Measurements from ENCODE around the gene TMEM140. TPM values are rescaled to one million over a fixed set of nuclear protein-coding genes. Genes with fewer than 3 reads are reported as not detected.
A peak's percentile ranks its signal among the peaks of the same experiment; 100 is the strongest.
"Not testable (repeated sequence)": the region's sequence is repeated elsewhere in the genome, so short reads cannot be mapped to it uniquely, and the experiment has no call there.

Gene TMEM140
- total and polyA plus RNA-seq, 3 donors from 2014 or later, result 5.1 to 11.4 (median 6.3) TPM

- no peaks in the 10 kb centered on the region for H3K9me3 ChIP-seq
- no peaks in the 10 kb centered on the region for H3K27me3 ChIP-seq
- H3K4me1 ChIP-seq, result peaks cover 17% of the 10 kb centered on the region
- H3K36me3 ChIP-seq (ENCODE audit: low read depth, missing control alignments), result no peaks in the 10 kb centered on the region
- H3K27ac ChIP-seq, result peak overlapping the region; percentile 69 to 89
- 0 to 2% methylated on average over 7 to 13 of the region's 13 CpGs for WGBS, 2 donors
- TF ChIP-seq POLR2A (IDR thresholded peaks at IDR 0.05), result no peak
- TF ChIP-seq CTCF (IDR thresholded peaks at IDR 0.05), result no peak
- peak; percentile 38 for DNase-seq
- H3K4me3 ChIP-seq, result peak overlapping the region; percentile 66 to 83
- intact Hi-C loops (cut with DNase I; ENCODE audit: low total_unique reads), result no loop called here
These were observed 63.0 kb downstream of the TMEM140 start for GRCh38 chr7:135210888-135211178.

- TF ChIP-seq POLR2A (IDR thresholded peaks at IDR 0.05) (peak; percentile 34), CTCF (IDR thresholded peaks at IDR 0.05) (no peak)
- DNase-seq, result peak; percentile 97
- 0 to 2% methylated on average over 9 to 58 of the region's 82 CpGs for WGBS, 2 donors
- intact Hi-C loops (cut with DNase I; ENCODE audit: low total_unique reads), result no loop called here
- peak within 1 kb of the TSS; percentile 66 to 83 for H3K4me3 ChIP-seq
- no peaks in the 10 kb centered on the region for H3K9me3 ChIP-seq
- peaks cover 17% of the 10 kb centered on the region for H3K4me1 ChIP-seq
- no peaks in the 10 kb centered on the region for H3K36me3 ChIP-seq (ENCODE audit: low read depth, missing control alignments)
- no peaks in the 10 kb centered on the region for H3K27me3 ChIP-seq
- H3K27ac ChIP-seq, result peak within 1 kb of the TSS; percentile 69 to 89
These were observed 63.5 kb downstream of the TMEM140 start, which contains the start of gene WDR91 for GRCh38 chr7:135211179-135211945. Gene WDR91 (minus strand): TSS chr7:135211526. CDS start chr7:135211502, 24 bp downstream.

GRCh38 chr7:135211946-135212685, 64.2 kb downstream of the TMEM140 start:
- peak; percentile 70 for DNase-seq
- intact Hi-C loops (cut with DNase I; ENCODE audit: low total_unique reads); H3K9me3 ChIP-seq; H3K27me3 ChIP-seq; H3K36me3 ChIP-seq (ENCODE audit: low read depth, missing control alignments): not testable (repeated sequence)
- H3K4me3 ChIP-seq, result peak overlapping the region; percentile 66 to 83
- 35 to 40% methylated on average over 30 of the region's 30 CpGs for whole genome bisulfite sequencing, 2 donors
- H3K27ac ChIP-seq, result peak overlapping the region; percentile 69 to 89
- H3K4me1 ChIP-seq, result peaks cover 17% of the 10 kb centered on the region

- no peak for DNase-seq
- H3K4me1 ChIP-seq, result peaks cover 8% of the 10 kb centered on the region
- no peaks in the 10 kb centered on the region for H3K27me3 ChIP-seq
- intact Hi-C loops (cut with DNase I; ENCODE audit: low total_unique reads), result no loop called here
- H3K9me3 ChIP-seq, result no peaks in the 10 kb centered on the region
- TF ChIP-seq CTCF (IDR thresholded peaks at IDR 0.05) (no peak), POLR2A (IDR thresholded peaks at IDR 0.05) (no peak)
- no peak overlapping the region for H3K27ac ChIP-seq
- no peak overlapping the region for H3K4me3 ChIP-seq
- 78 to 80% methylated on average over 2 of the region's 2 CpGs for WGBS, 2 donors
- H3K36me3 ChIP-seq (ENCODE audit: low read depth, missing control alignments), result no peaks in the 10 kb centered on the region
These were observed 66.0 kb downstream of the TMEM140 start for GRCh38 chr7:135213831-135214230.

- 63 to 68% methylated on average over 4 of the region's 4 CpGs for WGBS, 2 donors
- peak overlapping the region in 1 of 2 donors; percentile 3 for H3K27ac ChIP-seq
- peaks cover 6% of the 10 kb centered on the region for H3K4me1 ChIP-seq
- no peaks in the 10 kb centered on the region for H3K9me3 ChIP-seq
- TF ChIP-seq CTCF (IDR thresholded peaks at IDR 0.05) (no peak), POLR2A (IDR thresholded peaks at IDR 0.05) (no peak)
- H3K27me3 ChIP-seq, result no peaks in the 10 kb centered on the region
- H3K4me3 ChIP-seq, result no peak overlapping the region
- no peak for DNase-seq
- intact Hi-C loops (cut with DNase I; ENCODE audit: low total_unique reads), result no loop called here
- no peaks in the 10 kb centered on the region for H3K36me3 ChIP-seq (ENCODE audit: low read depth, missing control alignments)
These were observed 67.3 kb downstream of the TMEM140 start for GRCh38 chr7:135215180-135215579.
